Liver (tissue), 9 donors: ENCODE results near the gene SAMD4A. TPM values are rescaled to one million over a fixed set of nuclear protein-coding genes. Genes with fewer than 3 reads are reported as not detected.

Experiments used
- DNase-seq: peaks from one replicate; pipeline ENCODE4 v3.0.0-alpha.2; 2017; ENCODE audit warnings: low spot score
- H3K27ac ChIP-seq, 2 donors: one replicate each; pipeline ENCODE4 v1.7.0; 2013; ENCODE audit warnings: inconsistent platforms in 2 of 2, low read length in 2 of 2, control low read depth in 1 of 2, low read depth in 1 of 2, mild to moderate bottlenecking in 1 of 2
- H3K27me3 ChIP-seq, 4 donors: one replicate each; pipeline versions ENCODE4 v1.6.1 to v1.7.0; 2013; ENCODE audit warnings: low read length in 3 of 4, inconsistent platforms in 1 of 4, mild to moderate bottlenecking in 1 of 4, moderate library complexity in 1 of 4; ENCODE audit not compliant: control insufficient read depth in 4 of 4, insufficient read depth in 4 of 4
- H3K36me3 ChIP-seq, 4 donors: one replicate each; pipeline versions ENCODE4 v1.6.1 to v1.7.0; 2013; ENCODE audit warnings: low read length in 3 of 4, mild to moderate bottlenecking in 3 of 4, low read depth in 1 of 4, moderate library complexity in 1 of 4; ENCODE audit not compliant: control insufficient read depth in 4 of 4, insufficient read depth in 3 of 4
- H3K4me1 ChIP-seq, 4 donors: one replicate each; pipeline versions ENCODE4 v1.6.1 to v1.7.0; 2013; ENCODE audit warnings: low read length in 3 of 4, mild to moderate bottlenecking in 3 of 4, moderate library complexity in 1 of 4; ENCODE audit not compliant: control insufficient read depth in 4 of 4, insufficient read depth in 4 of 4
- H3K4me3 ChIP-seq, 3 donors: one replicate each; pipeline versions ENCODE4 v1.6.1 to v1.7.0; 2013; ENCODE audit warnings: low read length in 3 of 3, control low read depth in 1 of 3, low read depth in 1 of 3, mild to moderate bottlenecking in 1 of 3
- H3K9ac ChIP-seq, 2 donors: one replicate each; pipeline ENCODE4 v1.7.0; 2013; ENCODE audit warnings: low read length in 2 of 2, mild to moderate bottlenecking in 2 of 2, moderate library complexity in 2 of 2, control low read depth in 1 of 2, low read depth in 1 of 2
- H3K9me3 ChIP-seq, 4 donors: one replicate each; pipeline versions ENCODE4 v1.6.1 to v1.7.0; 2013; ENCODE audit warnings: low read length in 3 of 4; ENCODE audit not compliant: control insufficient read depth in 4 of 4
- EGR1 ChIP-seq, 2 donors: IDR thresholded peaks; 2 replicates each; pipeline ENCODE4 v1.6.1; 2016 to 2018; ENCODE audit warnings: antibody characterized with exemption in 2 of 2, low read depth in 2 of 2
- FOXA1 ChIP-seq: IDR thresholded peaks from 2 replicates; pipeline ENCODE4 v1.6.1; 2016; ENCODE audit warnings: antibody characterized with exemption
- FOXA2 ChIP-seq: IDR thresholded peaks from 2 replicates; pipeline ENCODE4 v1.6.1; 2016; ENCODE audit warnings: antibody characterized with exemption
- HNF4A ChIP-seq, 2 donors: conservative IDR thresholded peaks; 2 replicates each; pipeline ENCODE4 v1.6.1; 2016; ENCODE audit warnings: antibody characterized with exemption in 2 of 2, mild to moderate bottlenecking in 2 of 2
- HNF4G ChIP-seq: IDR thresholded peaks from 2 replicates; pipeline ENCODE4 v1.6.1; 2016; ENCODE audit warnings: antibody characterized with exemption
- JUND ChIP-seq, 2 donors: IDR thresholded peaks; 2 replicates each; pipeline ENCODE4 v1.6.1; 2016; ENCODE audit warnings: antibody characterized with exemption in 2 of 2
- NR2F2 ChIP-seq: IDR thresholded peaks from 2 replicates; pipeline ENCODE4 v1.6.1; 2016; ENCODE audit warnings: antibody characterized with exemption
- RAD21 ChIP-seq, 2 donors: IDR thresholded peaks; 2 replicates each; pipeline ENCODE4 v1.6.1; 2016; ENCODE audit warnings: antibody characterized with exemption in 2 of 2, mild to moderate bottlenecking in 2 of 2
- RXRA ChIP-seq, 2 donors: IDR thresholded peaks; 2 replicates each; pipeline ENCODE4 v1.6.1; 2017 to 2018; ENCODE audit warnings: antibody characterized with exemption in 2 of 2, mild to moderate bottlenecking in 1 of 2
- SP1 ChIP-seq: IDR thresholded peaks from 2 replicates; pipeline ENCODE4 v1.6.1; 2018; ENCODE audit warnings: antibody characterized with exemption, mild to moderate bottlenecking
- TAF1 ChIP-seq: conservative IDR thresholded peaks from 2 replicates; pipeline ENCODE4 v1.6.1; 2016; ENCODE audit warnings: antibody characterized with exemption, mild to moderate bottlenecking
- YY1 ChIP-seq: IDR thresholded peaks from 2 replicates; pipeline ENCODE4 v1.6.1; 2016; ENCODE audit warnings: antibody characterized with exemption, mild to moderate bottlenecking
- ZBTB33 ChIP-seq: IDR thresholded peaks from 2 replicates; pipeline ENCODE4 v1.6.1; 2016; ENCODE audit warnings: antibody characterized with exemption
- WGBS: extraction: QIAGEN DNeasy Blood & Tissue Kit; methylation state at CpG from one replicate; pipeline ENCODE4 v1.1.7; 2013; 5-methylcytosine and 5-hydroxymethylcytosine counted together
- polyA plus RNA-seq, 2 donors: library from polyadenylated mRNA; stranded (reverse) in 1 of 2; unstranded in 1 of 2; fragments of 200-250 nt in 1 of 2; fragments of >200 nt in 1 of 2; fragmentation: Nextera tagmentation in 1 of 2; extraction: Ambion mirVana in 1 of 2; gene quantifications; one replicate each; pipeline versions ENCODE4 v1.2.1 to v1.2.3, GENCODE V29; 2013 to 2015
- total RNA-seq, 2 donors: library from RNA; depleted of rRNA; stranded (reverse); fragments of >200 nt; gene quantifications; one replicate each; pipeline ENCODE4 v1.2.3, GENCODE V29; 2014
- TF ChIP-seq, protein P1 (sequence below): IDR thresholded peaks from 2 replicates; pipeline ENCODE4 v1.6.1; 2016; ENCODE audit warnings: antibody characterized with exemption
- TF ChIP-seq, protein P2 (sequence below): IDR thresholded peaks from 2 replicates; pipeline ENCODE4 v1.6.1; 2016; ENCODE audit warnings: antibody characterized with exemption
- TF ChIP-seq, protein P3 (sequence below): fragments of 150-350 bp; IDR thresholded peaks from 2 replicates; pipeline ENCODE4 v1.5.1; 2017; ENCODE audit warnings: improper control_type of control experiment, low read depth, low read length; ENCODE audit not compliant: missing input control
- donor health status: healthy.
- donor health status: healthy.
- donor health status: healthy.
- donor health status: healthy.
- donor health status: healthy.

The SAMD4A gene
- total and polyA plus RNA-seq, 4 donors = 4.3 to 17.8 (median 8.1) TPM

DNA sequence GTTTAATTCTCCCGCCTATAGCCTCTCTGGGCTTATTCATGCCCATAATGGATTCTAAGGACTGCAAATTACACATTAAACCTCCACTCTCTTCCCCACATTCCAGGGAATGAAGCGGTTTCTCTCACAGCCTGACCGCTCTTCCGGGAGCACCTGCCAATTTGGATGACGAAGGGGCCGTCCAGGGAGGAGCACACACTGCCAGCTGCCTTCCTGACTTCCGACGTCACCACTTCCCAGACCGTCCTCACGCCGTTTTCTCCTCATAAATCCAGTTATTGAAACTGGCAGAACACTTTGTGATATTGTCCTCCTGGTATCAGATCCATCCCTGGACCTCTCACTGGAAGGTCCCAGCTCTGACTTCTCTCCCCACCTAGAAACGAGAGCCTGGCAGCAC, 248.1 kb downstream of the SAMD4A start:
- no peak overlapping the region for H3K9ac ChIP-seq
- H3K36me3 ChIP-seq = no peaks in the 10 kb centered on the region
- TF ChIP-seq FOXA2 (no peak), NR2F2 (no peak), HNF4A (conservative IDR thresholded peaks at IDR 0.05) (no peak), FOXA1 (no peak), JUND (IDR thresholded peaks at IDR 0.05) (no peak), SP1 (no peak), YY1 (no peak), HNF4G (no peak), EGR1 (IDR thresholded peaks at IDR 0.05; ENCODE audit: low read depth in 2 of 2) (no peak), TAF1 (no peak), RXRA (IDR thresholded peaks at IDR 0.05) (no peak), RAD21 (IDR thresholded peaks at IDR 0.05) (no peak), ZBTB33 (no peak)
- TF ChIP-seq, protein P1, sequence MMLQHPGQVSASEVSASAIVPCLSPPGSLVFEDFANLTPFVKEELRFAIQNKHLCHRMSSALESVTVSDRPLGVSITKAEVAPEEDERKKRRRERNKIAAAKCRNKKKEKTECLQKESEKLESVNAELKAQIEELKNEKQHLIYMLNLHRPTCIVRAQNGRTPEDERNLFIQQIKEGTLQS = no peak
- TF ChIP-seq, protein P2, sequence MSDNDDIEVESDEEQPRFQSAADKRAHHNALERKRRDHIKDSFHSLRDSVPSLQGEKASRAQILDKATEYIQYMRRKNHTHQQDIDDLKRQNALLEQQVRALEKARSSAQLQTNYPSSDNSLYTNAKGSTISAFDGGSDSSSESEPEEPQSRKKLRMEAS = no peak
- 90% methylated on average over 12 of the region's 12 CpGs for WGBS
- H3K27ac ChIP-seq = no peak overlapping the region
- H3K4me3 ChIP-seq = no peak overlapping the region
- DNase-seq = no peak
- H3K9me3 ChIP-seq = no peaks in the 10 kb centered on the region
- no peaks in the 10 kb centered on the region for H3K4me1 ChIP-seq
- no peaks in the 10 kb centered on the region for H3K27me3 ChIP-seq

- Histone ChIP-seq H3K36me3 (no peaks in the 10 kb centered on the region), H3K9me3 (no peaks in the 10 kb centered on the region), H3K9ac (no peak overlapping the region), H3K4me3 (no peak overlapping the region), H3K27me3 (no peaks in the 10 kb centered on the region), H3K4me1 (no peaks in the 10 kb centered on the region), H3K27ac (no peak overlapping the region)
- DNase-seq = no peak
- TF ChIP-seq SP1 (no peak), RXRA (IDR thresholded peaks at IDR 0.05) (no peak), RAD21 (IDR thresholded peaks at IDR 0.05) (no peak), EGR1 (IDR thresholded peaks at IDR 0.05; ENCODE audit: low read depth in 2 of 2) (no peak), ZBTB33 (no peak), FOXA2 (no peak), HNF4A (conservative IDR thresholded peaks at IDR 0.05) (no peak), TAF1 (no peak), YY1 (no peak), NR2F2 (no peak)
- TF ChIP-seq, protein P3, sequence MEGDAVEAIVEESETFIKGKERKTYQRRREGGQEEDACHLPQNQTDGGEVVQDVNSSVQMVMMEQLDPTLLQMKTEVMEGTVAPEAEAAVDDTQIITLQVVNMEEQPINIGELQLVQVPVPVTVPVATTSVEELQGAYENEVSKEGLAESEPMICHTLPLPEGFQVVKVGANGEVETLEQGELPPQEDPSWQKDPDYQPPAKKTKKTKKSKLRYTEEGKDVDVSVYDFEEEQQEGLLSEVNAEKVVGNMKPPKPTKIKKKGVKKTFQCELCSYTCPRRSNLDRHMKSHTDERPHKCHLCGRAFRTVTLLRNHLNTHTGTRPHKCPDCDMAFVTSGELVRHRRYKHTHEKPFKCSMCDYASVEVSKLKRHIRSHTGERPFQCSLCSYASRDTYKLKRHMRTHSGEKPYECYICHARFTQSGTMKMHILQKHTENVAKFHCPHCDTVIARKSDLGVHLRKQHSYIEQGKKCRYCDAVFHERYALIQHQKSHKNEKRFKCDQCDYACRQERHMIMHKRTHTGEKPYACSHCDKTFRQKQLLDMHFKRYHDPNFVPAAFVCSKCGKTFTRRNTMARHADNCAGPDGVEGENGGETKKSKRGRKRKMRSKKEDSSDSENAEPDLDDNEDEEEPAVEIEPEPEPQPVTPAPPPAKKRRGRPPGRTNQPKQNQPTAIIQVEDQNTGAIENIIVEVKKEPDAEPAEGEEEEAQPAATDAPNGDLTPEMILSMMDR = no peak
- TF ChIP-seq, protein P1 = no peak
- WGBS = 92% methylated on average over 6 of the region's 6 CpGs
These were observed 248.6 kb downstream of the SAMD4A start for GRCh38 chr14:54815515-54815914.
